HG03565 (cell line): ENCODE results near the gene CDX2.

Experiments used
- ATAC-seq: cut with Tn5 transposase; IDR thresholded peaks from one replicate; pipeline ENCODE4 v1.9.1; 2021; ENCODE audit warnings: mild to moderate bottlenecking, moderate library complexity; ENCODE audit not compliant: unreplicated experiment

CDX2 gene

DNA sequence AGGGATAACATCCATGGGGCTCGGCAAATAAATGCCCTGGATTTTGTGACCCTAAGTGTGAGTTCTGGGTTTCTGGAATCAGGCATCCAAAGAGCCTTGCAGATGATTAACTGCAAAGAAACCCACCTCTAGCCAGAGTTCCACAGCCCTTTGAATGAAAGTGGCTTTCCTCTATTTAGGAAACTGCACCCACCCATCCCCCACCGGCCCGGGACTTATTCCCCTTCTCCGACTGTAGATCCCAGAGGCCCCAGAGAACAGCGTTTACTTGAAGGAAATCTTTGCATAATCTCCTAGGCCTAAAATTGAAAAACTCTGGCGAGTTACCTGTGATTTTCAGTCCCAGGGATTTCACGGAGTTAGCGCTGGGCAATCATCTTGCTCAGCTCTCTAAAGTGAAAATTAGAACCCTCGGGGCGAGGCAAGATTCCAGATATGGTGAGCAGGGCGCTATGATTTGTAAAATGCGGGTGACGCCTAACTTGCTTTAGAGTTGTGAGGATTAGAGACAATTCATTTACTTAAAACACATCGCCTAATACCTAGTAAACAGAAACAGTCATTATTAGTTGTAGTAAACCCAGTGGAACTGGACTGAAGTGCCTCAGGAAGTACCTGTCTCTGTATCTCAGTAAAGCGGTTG, 10.0 kb upstream of the CDX2 start:
- no peak for ATAC-seq

- ATAC-seq = no peak
Observed at GRCh38 chr13:27978301-27978968, 9.3 kb upstream of the CDX2 start.

- no peak for ATAC-seq
Observed at GRCh38 chr13:27977476-27978300, 8.6 kb upstream of the CDX2 start.

GRCh38 chr13:27976362-27977091, 7.4 kb upstream of the CDX2 start:
- no peak for ATAC-seq

DNA sequence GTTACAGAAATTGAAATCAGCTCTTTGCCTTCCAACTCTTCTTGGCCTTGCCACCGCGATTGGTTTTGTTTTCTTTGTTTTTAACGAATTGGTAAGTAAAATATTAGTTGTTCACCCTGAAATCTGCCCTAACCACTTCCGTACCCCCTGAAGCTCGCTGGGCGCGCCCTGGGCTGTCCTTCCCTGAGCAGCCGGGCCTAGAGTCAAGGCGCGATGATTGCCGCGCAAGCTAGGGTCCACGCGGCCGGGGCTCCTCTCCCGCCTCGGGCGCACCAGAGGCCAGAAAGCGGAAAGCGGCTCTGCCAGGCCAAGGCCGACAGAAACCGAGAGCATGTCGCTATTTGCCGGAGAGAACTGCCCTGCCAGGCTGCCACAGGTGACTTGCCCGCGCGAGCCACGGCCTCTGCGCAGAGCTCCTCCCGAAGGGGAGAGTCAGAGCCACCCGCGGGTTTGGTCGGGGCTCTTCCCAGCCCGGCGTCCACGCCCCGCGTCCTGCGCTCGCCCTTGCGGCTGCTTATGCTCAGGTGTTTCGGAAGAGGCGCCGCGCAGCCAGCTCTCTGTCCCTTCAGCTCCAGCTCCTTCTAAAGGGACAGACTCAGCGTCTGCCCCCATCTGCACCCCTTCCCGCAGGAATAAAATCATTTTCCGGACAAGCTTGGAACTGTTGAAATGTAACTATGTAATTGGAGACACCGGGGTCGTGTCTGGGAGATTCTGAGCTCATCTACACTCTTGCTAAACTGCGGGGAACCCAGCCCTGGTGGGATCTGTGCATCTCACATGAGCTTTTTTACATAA, 6.6 kb upstream of the CDX2 start:
- ATAC-seq = no peak

GRCh38 chr13:27973961-27974662, 5.0 kb upstream of the CDX2 start:
- ATAC-seq = no peak

DNA sequence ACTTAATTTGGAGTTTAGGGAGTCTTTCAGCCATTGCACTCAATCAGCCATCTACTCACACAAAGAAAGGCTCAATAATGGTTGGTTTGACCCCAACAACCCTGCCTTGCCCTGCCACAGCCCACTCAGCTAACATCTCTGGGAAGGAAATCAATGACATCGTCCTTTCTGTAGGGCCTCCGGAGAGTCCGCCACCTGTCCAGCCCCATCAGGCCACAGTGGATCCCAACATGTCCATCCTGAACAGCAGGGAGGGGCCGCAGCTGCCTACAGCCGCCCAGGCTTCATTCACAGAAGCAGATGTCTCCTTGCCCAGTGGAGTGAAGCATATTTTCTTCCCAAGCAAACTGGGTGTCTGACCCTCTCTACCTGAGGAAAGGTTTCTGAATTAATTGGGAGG, 4.2 kb upstream of the CDX2 start:
- no peak for ATAC-seq

DNA sequence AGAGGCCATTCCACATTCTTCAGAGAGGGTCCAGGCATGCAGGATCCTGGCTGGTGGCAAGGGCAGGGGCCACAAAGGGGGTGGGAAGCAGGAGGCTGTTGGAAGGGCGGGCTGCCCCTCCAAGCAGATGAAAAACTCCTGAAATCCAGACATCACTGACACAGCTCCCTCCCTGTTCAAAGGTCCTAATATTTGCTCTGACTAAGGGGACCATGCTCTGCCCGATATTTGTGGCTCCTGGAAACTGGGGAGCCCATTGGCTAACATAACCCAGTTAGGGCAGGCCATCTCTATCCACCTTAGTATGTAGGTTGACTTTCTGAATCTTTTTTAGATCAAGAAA, 3.3 kb upstream of the CDX2 start:
- no peak for ATAC-seq

- ATAC-seq = no peak
Observed at GRCh38 chr13:27971776-27972477, 2.8 kb upstream of the CDX2 start.

GRCh38 chr13:27971236-27971645, 2.1 kb upstream of the CDX2 start:
- ATAC-seq = no peak

- no peak for ATAC-seq
Observed at GRCh38 chr13:27970382-27971235, 1.5 kb upstream of the CDX2 start.

DNA sequence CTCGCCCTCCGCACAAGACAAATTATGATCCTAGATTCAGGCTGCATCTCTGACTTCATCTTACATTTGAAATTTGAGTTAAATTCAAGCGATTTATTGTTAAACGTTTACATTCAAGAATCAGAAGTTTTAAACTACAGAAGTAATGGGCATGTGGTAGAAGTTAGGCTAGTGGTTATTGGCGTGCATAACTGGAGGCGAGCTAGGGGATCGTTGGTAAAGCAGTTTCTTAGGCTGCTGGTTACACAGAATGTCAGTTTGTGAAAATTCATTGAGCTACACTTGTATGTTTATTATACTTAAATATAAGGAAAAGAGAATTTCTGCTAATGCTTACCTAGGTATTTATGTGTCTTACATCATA, 733 bp upstream of the CDX2 start:
- ATAC-seq = no peak

- no peak for ATAC-seq
Observed at GRCh38 chr13:27968316-27969081, 616 bp downstream of the CDX2 start.

- no peak for ATAC-seq
Observed at GRCh38 chr13:27967736-27968315, 1.3 kb downstream of the CDX2 start.

GRCh38 chr13:27967203-27967735, 1.8 kb downstream of the CDX2 start:
- no peak for ATAC-seq

- no peak for ATAC-seq
Observed at GRCh38 chr13:27966641-27967202, 2.4 kb downstream of the CDX2 start.
